ENCODE data around the gene SCIN. TPM values are rescaled to one million over a fixed set of nuclear protein-coding genes. Genes with fewer than 3 reads are reported as not detected.

SCIN gene
- total RNA-seq, 1 donor from 2014 or later = 14.7 TPM

DNA sequence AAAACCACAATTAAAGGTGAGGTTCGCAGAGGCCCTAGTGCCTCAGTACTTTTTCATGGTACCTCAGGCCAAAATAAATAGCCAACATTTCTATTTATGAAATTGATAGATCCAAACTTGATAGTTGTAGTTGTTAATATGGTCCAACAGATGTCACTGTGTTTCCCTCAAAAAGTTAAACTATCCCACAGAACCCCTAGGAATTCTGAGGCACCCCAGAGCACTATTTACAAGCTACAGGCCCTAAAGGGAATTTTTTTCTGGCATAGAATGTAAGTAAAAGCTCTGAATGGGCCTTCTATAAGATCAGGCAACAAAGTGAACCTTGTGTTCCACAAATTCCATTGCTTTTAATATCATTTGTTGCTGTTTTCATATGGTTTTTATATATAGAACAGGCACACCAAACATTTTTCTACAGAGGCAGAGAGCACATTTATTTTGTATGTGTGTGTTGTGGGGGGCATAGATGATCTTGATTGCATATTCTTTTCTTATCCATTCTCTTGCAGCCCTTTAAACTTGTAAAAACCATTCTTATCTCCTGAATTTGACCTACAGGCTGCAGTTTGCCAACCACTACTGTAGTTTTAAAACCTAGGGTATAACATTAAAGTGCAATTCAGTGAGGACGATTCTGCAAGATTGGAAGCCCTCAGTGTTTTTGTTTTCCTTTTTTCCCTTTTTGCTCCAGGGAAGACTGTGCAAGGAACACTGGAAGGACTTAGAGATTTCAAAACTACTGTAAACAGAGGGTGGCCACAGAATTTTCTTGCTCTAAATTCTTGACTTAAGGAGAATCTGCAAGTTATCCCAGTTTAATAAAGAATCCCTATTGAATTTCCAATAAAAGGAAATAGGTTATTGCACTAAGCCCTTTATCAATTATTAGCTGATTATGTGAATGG is 113.4 kb downstream of the SCIN start:
- no peaks in the 10 kb centered on the region for H3K36me3 ChIP-seq (ENCODE audit: control insufficient read depth, insufficient read depth, low read length)
- no peak overlapping the region for H3K4me3 ChIP-seq (ENCODE audit: low read depth, low read length)
- no peaks in the 10 kb centered on the region for H3K27me3 ChIP-seq (ENCODE audit: control insufficient read depth, insufficient read depth, low read length)
- DNase-seq (ENCODE audit: low read depth) = no peak
- TF ChIP-seq, protein P1, sequence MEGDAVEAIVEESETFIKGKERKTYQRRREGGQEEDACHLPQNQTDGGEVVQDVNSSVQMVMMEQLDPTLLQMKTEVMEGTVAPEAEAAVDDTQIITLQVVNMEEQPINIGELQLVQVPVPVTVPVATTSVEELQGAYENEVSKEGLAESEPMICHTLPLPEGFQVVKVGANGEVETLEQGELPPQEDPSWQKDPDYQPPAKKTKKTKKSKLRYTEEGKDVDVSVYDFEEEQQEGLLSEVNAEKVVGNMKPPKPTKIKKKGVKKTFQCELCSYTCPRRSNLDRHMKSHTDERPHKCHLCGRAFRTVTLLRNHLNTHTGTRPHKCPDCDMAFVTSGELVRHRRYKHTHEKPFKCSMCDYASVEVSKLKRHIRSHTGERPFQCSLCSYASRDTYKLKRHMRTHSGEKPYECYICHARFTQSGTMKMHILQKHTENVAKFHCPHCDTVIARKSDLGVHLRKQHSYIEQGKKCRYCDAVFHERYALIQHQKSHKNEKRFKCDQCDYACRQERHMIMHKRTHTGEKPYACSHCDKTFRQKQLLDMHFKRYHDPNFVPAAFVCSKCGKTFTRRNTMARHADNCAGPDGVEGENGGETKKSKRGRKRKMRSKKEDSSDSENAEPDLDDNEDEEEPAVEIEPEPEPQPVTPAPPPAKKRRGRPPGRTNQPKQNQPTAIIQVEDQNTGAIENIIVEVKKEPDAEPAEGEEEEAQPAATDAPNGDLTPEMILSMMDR (IDR thresholded peaks at IDR 0.05; ENCODE audit: insufficient read depth, low read length, poor library complexity, severe bottlenecking) = peak; percentile 14

DNA sequence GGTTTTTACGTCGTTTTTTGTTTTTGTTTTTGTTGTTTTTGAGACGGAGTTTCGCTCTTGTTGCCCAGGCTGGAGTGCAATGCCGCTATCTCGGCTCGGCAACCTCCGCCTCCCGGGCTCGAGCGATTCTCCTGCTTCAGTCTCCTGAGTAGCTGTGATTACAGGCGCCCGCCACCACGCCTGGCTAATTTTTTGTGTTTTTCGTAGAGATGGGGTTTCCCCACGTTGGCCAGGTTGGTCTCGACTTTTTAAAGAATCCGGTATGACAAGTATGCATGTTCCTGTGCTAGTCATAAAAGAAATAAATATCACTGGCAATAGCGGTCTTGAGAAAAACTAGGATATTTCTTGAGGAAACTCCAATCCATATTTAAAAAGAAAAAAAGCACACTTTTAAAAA is 114.2 kb downstream of the SCIN start:
- TF ChIP-seq, protein P1 (IDR thresholded peaks at IDR 0.05; ENCODE audit: insufficient read depth, low read length, poor library complexity, severe bottlenecking) = no peak
- no peak overlapping the region for H3K4me3 ChIP-seq (ENCODE audit: low read depth, low read length)
- no peaks in the 10 kb centered on the region for H3K36me3 ChIP-seq (ENCODE audit: control insufficient read depth, insufficient read depth, low read length)
- no peak for DNase-seq (ENCODE audit: low read depth)
- H3K27me3 ChIP-seq (ENCODE audit: control insufficient read depth, insufficient read depth, low read length) = no peaks in the 10 kb centered on the region

DNA sequence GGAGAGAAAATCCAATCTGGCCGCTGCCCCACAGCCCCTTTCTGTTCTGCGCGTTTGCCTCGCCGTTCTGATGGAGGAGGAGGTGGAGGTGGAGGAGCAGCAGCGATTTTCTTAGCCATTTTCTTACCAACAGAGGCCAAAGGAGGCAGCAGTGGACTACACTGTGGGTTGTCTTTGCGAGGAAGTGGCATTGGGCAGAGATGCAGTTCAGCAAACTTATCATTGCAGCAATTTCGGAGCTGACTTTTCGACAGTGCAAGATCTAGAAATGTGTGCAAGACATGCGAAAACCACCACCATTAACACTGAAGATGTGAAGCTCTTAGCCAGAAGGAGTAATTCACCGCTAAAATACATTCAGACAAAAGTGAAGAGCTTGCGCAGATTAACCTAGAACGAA is 115.0 kb downstream of the SCIN start:
- H3K27me3 ChIP-seq (ENCODE audit: control insufficient read depth, insufficient read depth, low read length) = no peaks in the 10 kb centered on the region
- H3K36me3 ChIP-seq (ENCODE audit: control insufficient read depth, insufficient read depth, low read length) = no peaks in the 10 kb centered on the region
- TF ChIP-seq, protein P1 (IDR thresholded peaks at IDR 0.05; ENCODE audit: insufficient read depth, low read length, poor library complexity, severe bottlenecking) = peak; percentile 40
- DNase-seq (ENCODE audit: low read depth) = no peak
- no peak overlapping the region for H3K4me3 ChIP-seq (ENCODE audit: low read depth, low read length)

DNA sequence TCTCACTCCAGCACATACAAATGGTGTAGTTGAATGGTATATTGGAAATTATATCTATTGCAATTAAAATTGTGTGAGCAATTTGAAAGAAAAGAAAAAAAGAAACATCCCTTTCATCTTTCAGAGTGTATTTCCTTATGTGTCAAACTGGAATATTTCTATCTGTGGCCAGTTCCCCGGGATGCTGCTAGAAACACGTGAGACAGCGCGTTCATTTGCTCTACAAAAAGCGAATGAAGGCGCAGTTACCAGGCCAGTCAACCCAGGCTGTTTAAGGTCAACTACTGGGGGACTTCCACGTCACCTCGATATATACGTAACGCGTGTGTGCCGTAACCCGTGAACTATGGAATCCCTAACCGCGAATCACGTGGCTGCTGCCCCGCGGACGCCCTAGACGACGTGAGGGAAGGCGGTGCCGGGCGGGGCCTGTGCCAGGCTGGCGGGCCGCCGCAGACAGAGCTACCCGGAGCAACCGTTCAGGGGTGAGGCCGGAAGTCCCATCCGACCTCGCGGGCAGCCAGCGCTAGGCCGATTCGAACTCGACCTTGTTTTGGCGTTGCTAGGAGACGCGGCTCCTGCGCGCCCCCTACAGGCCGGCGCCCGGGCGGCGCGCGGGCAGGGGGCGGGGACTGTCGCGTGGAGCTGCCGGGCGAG is 115.8 kb downstream of the SCIN start:
- Histone ChIP-seq H3K27me3 (ENCODE audit: control insufficient read depth, insufficient read depth, low read length) (no peaks in the 10 kb centered on the region), H3K36me3 (ENCODE audit: control insufficient read depth, insufficient read depth, low read length) (no peaks in the 10 kb centered on the region), H3K4me3 (ENCODE audit: low read depth, low read length) (peak overlapping the region; percentile 97)
- DNase-seq (ENCODE audit: low read depth) = peak; percentile 69
- TF ChIP-seq, protein P1 (IDR thresholded peaks at IDR 0.05; ENCODE audit: insufficient read depth, low read length, poor library complexity, severe bottlenecking) = peak; percentile 46

DNA sequence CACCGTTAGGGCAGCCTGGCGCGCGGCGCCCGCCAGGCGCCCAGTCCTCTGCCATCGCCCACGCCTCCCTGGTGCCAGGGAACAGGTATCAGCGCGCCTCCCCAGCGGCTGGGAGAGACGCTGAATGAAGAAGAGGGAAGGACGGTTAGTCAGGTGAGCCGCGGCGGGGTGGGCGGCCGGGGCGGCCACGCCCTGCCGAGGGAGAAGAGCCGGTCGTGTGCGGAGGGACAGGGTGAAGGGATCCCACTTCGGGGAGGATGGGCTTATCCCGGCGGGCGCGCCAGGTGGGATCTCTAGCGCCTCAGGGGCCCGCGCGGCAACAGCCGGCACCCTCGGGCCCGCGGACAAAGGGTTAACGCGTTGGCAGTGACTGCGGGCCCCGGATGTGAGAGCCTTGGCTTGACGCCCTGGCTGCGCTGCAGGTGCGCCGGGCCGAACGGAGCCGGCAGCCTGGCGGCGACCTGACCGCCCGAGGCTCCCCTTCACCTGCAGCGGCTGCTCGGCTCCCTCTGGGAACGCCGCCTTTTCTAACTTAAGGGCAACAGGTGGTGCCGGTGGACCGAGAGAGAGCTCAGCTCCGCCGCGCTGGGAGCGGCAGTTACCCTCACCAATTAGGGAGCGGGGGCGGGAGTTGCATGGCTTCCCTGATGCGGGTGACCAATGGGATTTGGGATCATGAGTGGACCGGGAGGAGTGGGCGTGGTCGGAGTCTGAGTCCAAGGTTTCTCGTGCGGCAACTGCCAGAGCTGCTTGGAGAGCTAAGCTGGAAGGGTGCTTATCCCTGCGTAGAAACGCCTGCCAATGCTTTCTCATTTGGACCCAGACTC is 116.6 kb downstream of the SCIN start, which contains the start of gene ARL4A:
ARL4A (plus strand) TSS at position 743 of the 827 bp plus-strand sequence. CDS start 622 bp downstream, outside the sequence.
- no peaks in the 10 kb centered on the region for H3K36me3 ChIP-seq (ENCODE audit: control insufficient read depth, insufficient read depth, low read length)
- TF ChIP-seq, protein P1 (IDR thresholded peaks at IDR 0.05; ENCODE audit: insufficient read depth, low read length, poor library complexity, severe bottlenecking) = peak; percentile 44
- DNase-seq (ENCODE audit: low read depth) = peak; percentile 87
- H3K4me3 ChIP-seq (ENCODE audit: low read depth, low read length) = peak within 1 kb of the TSS; percentile 97
- no peaks in the 10 kb centered on the region for H3K27me3 ChIP-seq (ENCODE audit: control insufficient read depth, insufficient read depth, low read length)

Data from kidney epithelial cell (primary cell).